ENCODE results near the gene KIR3DL2. TPM values are rescaled to one million over a fixed set of nuclear protein-coding genes. Genes with fewer than 3 reads are reported as not detected.
"Not testable (repeated sequence)": the region's sequence is repeated elsewhere in the genome, so short reads cannot be mapped to it uniquely, and the experiment has no call there.

KIR3DL2 gene
- total RNA-seq, 1 experiment from 2014 or later, result not detected

DNA sequence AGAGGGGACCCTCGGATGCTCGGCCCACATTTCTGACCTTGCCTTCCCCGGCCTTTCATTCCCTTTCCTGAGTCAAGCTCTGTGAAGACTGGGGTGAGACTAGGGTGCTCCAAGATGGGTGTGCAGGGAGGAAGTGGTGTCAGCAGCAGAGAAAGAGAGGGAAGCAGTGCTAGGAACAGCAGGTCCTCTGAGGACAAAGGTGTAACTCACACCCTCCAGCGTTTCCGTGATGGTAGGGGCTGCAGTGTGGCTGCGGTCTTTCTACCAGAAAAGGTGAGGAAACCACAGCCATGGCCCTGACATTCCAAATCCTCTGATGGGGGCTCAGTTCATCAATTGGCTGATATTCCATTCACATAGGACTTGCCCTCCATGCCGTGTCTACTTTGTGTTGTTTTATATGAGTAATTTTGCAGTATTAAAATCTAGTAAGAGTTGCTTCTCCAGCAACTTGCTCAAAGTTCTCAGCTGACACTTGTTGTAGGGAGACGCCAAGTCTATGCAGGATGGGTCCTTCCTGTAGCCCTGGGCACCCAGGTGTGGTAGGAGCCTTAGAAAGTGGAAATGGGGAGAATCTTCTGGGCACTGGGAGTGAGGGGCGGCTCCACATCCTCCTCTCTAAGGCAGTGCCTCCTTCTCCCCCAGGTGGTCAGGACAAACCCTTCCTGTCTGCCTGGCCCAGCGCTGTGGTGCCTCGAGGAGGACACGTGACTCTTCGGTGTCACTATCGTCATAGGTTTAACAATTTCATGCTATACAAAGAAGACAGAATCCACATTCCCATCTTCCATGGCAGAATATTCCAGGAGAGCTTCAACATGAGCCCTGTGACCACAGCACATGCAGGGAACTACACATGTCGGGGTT lies 32.3 kb upstream of the KIR3DL2 start:
- DNase-seq, result no peak
- Mint-ChIP-seq H3K36me3 (ENCODE audit: insufficient read depth, unreplicated experiment) (no peaks in the 10 kb centered on the region), H3K4me3 (ENCODE audit: unreplicated experiment) (no peak overlapping the region), H3K27me3 (ENCODE audit: insufficient read depth, unreplicated experiment) (peaks cover 26% of the 10 kb centered on the region), H3K9me3 (ENCODE audit: unreplicated experiment) (no peaks in the 10 kb centered on the region), H3K27ac (ENCODE audit: unreplicated experiment) (no peak overlapping the region), H3K4me1 (ENCODE audit: low read depth, unreplicated experiment) (no peaks in the 10 kb centered on the region)
- CTCF ChIA-PET, result no interaction called here
- Histone ChIP-seq H3K36me3 (ENCODE audit: control insufficient read depth, insufficient read depth, low read length) (no peaks in the 10 kb centered on the region), H3K9me3 (no peaks in the 10 kb centered on the region), H3K4me3 (ENCODE audit: low read depth, low read length) (no peak overlapping the region), H3K27me3 (replicated peaks; ENCODE audit: control insufficient read depth, insufficient read depth, low read length) (no peaks in the 10 kb centered on the region; the same call in 1 of the 2 replicates), H3K4me1 (no peaks in the 10 kb centered on the region)
- intact Hi-C loops (cut with micrococcal nuclease; ENCODE audit: unreplicated experiment), result no loop called here
- BruUV-seq (replicated peaks), result no TSS peak
- TF ChIP-seq CTCF (IDR thresholded peaks at IDR 0.05; ENCODE audit: insufficient read depth in 1 of 2, low read depth in 1 of 2, low read length in 1 of 2, severe bottlenecking in 1 of 2, unreplicated experiment in 1 of 2), result no peak
- POLR2A ChIA-PET, result no interaction called here

GRCh38 chr19:54824416-54824815 lies 25.8 kb upstream of the KIR3DL2 start:
- H3K4me1 ChIP-seq; CTCF ChIA-PET; H3K4me3 Mint-ChIP-seq (ENCODE audit: unreplicated experiment): not testable (repeated sequence)

GRCh38 chr19:54825326-54825725 lies 24.9 kb upstream of the KIR3DL2 start:
- H3K4me3 Mint-ChIP-seq (ENCODE audit: unreplicated experiment); BruUV-seq (replicated peaks); POLR2A ChIA-PET; H3K27me3 ChIP-seq (replicated peaks; ENCODE audit: control insufficient read depth, insufficient read depth, low read length); DNase-seq; CTCF ChIA-PET; H3K27ac Mint-ChIP-seq (ENCODE audit: unreplicated experiment); H3K9me3 ChIP-seq; H3K9me3 Mint-ChIP-seq (ENCODE audit: unreplicated experiment); H3K4me1 Mint-ChIP-seq (ENCODE audit: low read depth, unreplicated experiment); H3K4me1 ChIP-seq; intact Hi-C loops (cut with micrococcal nuclease; ENCODE audit: unreplicated experiment); H3K4me3 ChIP-seq (ENCODE audit: low read depth, low read length); H3K36me3 ChIP-seq (ENCODE audit: control insufficient read depth, insufficient read depth, low read length); H3K36me3 Mint-ChIP-seq (ENCODE audit: insufficient read depth, unreplicated experiment): not testable (repeated sequence)
- peaks cover 28% of the 10 kb centered on the region for H3K27me3 Mint-ChIP-seq (ENCODE audit: insufficient read depth, unreplicated experiment)

More at GRCh38 chr19:54824416-54824815, 25.8 kb upstream of the KIR3DL2 start:
- H3K36me3 Mint-ChIP-seq (ENCODE audit: insufficient read depth, unreplicated experiment); H3K4me1 Mint-ChIP-seq (ENCODE audit: low read depth, unreplicated experiment); BruUV-seq (replicated peaks); H3K9me3 Mint-ChIP-seq (ENCODE audit: unreplicated experiment); H3K9me3 ChIP-seq; POLR2A ChIA-PET; H3K27me3 ChIP-seq (replicated peaks; ENCODE audit: control insufficient read depth, insufficient read depth, low read length); H3K27ac Mint-ChIP-seq (ENCODE audit: unreplicated experiment); H3K36me3 ChIP-seq (ENCODE audit: control insufficient read depth, insufficient read depth, low read length); intact Hi-C loops (cut with micrococcal nuclease; ENCODE audit: unreplicated experiment); DNase-seq; H3K4me3 ChIP-seq (ENCODE audit: low read depth, low read length): not testable (repeated sequence)
- H3K27me3 Mint-ChIP-seq (ENCODE audit: insufficient read depth, unreplicated experiment), result peaks cover 25% of the 10 kb centered on the region

GRCh38 chr19:54828064-54828463 lies 22.2 kb upstream of the KIR3DL2 start:
- H3K27ac Mint-ChIP-seq (ENCODE audit: unreplicated experiment); H3K9me3 Mint-ChIP-seq (ENCODE audit: unreplicated experiment); DNase-seq; intact Hi-C loops (cut with micrococcal nuclease; ENCODE audit: unreplicated experiment); H3K4me3 ChIP-seq (ENCODE audit: low read depth, low read length); H3K9me3 ChIP-seq; BruUV-seq (replicated peaks); H3K27me3 ChIP-seq (replicated peaks; ENCODE audit: control insufficient read depth, insufficient read depth, low read length); H3K36me3 Mint-ChIP-seq (ENCODE audit: insufficient read depth, unreplicated experiment); H3K4me1 ChIP-seq; H3K36me3 ChIP-seq (ENCODE audit: control insufficient read depth, insufficient read depth, low read length); H3K4me1 Mint-ChIP-seq (ENCODE audit: low read depth, unreplicated experiment); H3K4me3 Mint-ChIP-seq (ENCODE audit: unreplicated experiment); POLR2A ChIA-PET; CTCF ChIA-PET: not testable (repeated sequence)
- peaks cover 25% of the 10 kb centered on the region for H3K27me3 Mint-ChIP-seq (ENCODE audit: insufficient read depth, unreplicated experiment)

- BruUV-seq (replicated peaks); H3K36me3 Mint-ChIP-seq (ENCODE audit: insufficient read depth, unreplicated experiment); H3K27ac Mint-ChIP-seq (ENCODE audit: unreplicated experiment); H3K9me3 ChIP-seq; intact Hi-C loops (cut with micrococcal nuclease; ENCODE audit: unreplicated experiment); POLR2A ChIA-PET; H3K4me1 Mint-ChIP-seq (ENCODE audit: low read depth, unreplicated experiment); H3K27me3 ChIP-seq (replicated peaks; ENCODE audit: control insufficient read depth, insufficient read depth, low read length); DNase-seq; H3K4me1 ChIP-seq; CTCF ChIA-PET; H3K4me3 Mint-ChIP-seq (ENCODE audit: unreplicated experiment); H3K4me3 ChIP-seq (ENCODE audit: low read depth, low read length); H3K36me3 ChIP-seq (ENCODE audit: control insufficient read depth, insufficient read depth, low read length): not testable (repeated sequence)
- peaks cover 21% of the 10 kb centered on the region for H3K9me3 Mint-ChIP-seq (ENCODE audit: unreplicated experiment)
- peaks cover 18% of the 10 kb centered on the region for H3K27me3 Mint-ChIP-seq (ENCODE audit: insufficient read depth, unreplicated experiment)
Observed at GRCh38 chr19:54832496-54832895, 17.7 kb upstream of the KIR3DL2 start, which contains the start of gene KIR2DS4. KIR2DS4 (plus strand) TSS chr19:54832676.

DNA sequence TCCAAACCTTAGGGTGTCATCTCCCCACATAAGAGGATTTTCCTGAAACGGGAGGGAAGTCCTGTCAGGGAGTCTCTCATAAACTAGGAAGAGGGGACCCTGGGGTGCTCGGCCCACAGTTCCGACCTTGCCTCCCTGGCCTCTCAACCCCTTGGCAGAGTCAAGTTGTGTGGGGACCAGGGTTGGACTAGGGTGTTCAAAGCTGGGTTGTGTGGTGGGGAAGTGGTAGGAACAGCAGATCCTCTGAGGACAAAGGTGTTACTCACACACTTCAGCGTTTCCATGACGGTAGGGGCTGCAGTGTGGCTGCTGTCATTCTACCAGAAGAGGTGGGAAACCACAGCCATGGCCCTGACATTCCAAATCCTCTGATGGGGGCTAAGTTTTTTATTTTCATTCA lies 15.1 kb upstream of the KIR3DL2 start:
- H3K27ac Mint-ChIP-seq (ENCODE audit: unreplicated experiment); BruUV-seq (replicated peaks); H3K4me3 Mint-ChIP-seq (ENCODE audit: unreplicated experiment); H3K27me3 ChIP-seq (replicated peaks; ENCODE audit: control insufficient read depth, insufficient read depth, low read length); H3K36me3 Mint-ChIP-seq (ENCODE audit: insufficient read depth, unreplicated experiment); H3K9me3 ChIP-seq; CTCF ChIA-PET; H3K36me3 ChIP-seq (ENCODE audit: control insufficient read depth, insufficient read depth, low read length); DNase-seq; intact Hi-C loops (cut with micrococcal nuclease; ENCODE audit: unreplicated experiment); H3K4me1 ChIP-seq; POLR2A ChIA-PET; H3K4me3 ChIP-seq (ENCODE audit: low read depth, low read length); H3K4me1 Mint-ChIP-seq (ENCODE audit: low read depth, unreplicated experiment): not testable (repeated sequence)
- Mint-ChIP-seq H3K9me3 (ENCODE audit: unreplicated experiment) (peaks cover 21% of the 10 kb centered on the region), H3K27me3 (ENCODE audit: insufficient read depth, unreplicated experiment) (peaks cover 26% of the 10 kb centered on the region)
